GM10266 (cell line): ENCODE results near the gene SPAG7.

Experiments
- DNase-seq: peaks from one replicate; pipeline ENCODE4 v3.0.0; 2012; ENCODE audit errors: extremely low spot score
- CTCF ChIP-seq: IDR thresholded peaks from 2 replicates; pipeline ENCODE4 v1.5.1; 2012; ENCODE audit warnings: mild to moderate bottlenecking, low read depth; ENCODE audit not compliant: control insufficient read depth, insufficient read depth; ENCODE audit errors: missing control alignments

The SPAG7 gene

GRCh38 chr17:4945944-4946280 lies 21.7 kb downstream of the SPAG7 start:
- no peak for DNase-seq

DNA sequence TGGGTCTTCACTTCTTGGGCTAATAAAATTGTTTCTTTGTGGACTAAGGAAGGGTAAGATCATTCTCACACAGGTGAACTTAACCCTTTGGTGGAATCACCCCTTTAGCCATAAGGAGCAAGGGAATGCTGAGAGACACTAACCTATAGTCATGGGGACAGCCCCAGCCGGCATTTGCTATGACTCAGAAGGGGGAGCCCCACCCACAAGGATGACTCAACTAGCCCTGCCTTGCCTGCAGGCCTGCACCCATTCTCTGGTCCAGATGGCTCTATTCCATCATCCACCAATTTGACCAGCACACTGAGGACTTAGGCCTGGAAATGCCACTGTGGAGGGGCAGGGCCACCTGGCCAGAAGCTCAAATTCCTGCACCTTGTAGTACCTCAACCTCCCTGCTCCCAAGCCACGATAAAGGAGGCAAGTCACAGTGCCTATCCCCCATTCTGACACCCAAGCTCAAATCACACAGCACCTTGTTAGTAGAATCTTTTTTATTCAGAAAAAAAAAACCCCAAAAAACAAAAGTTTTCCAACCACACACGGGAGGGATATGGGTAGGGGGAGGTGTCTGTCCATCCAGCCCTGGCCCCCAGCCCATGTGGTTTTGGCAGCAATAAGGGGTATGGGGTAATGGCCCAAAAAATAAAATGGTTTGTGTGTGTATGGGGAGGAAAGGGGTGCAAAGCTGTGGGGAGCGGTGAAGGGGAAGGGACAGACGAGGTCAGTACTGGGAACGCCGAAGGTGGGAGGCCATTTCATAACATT lies 22.3 kb downstream of the SPAG7 start:
- no peak for TF ChIP-seq CTCF
- peak; percentile 83 for DNase-seq

More at GRCh38 chr17:4945944-4946280, 21.7 kb downstream of the SPAG7 start:
- no peak for TF ChIP-seq CTCF

- no peak for DNase-seq
- no peak for TF ChIP-seq CTCF
These were observed 23.0 kb downstream of the SPAG7 start for GRCh38 chr17:4944554-4945175.

GRCh38 chr17:4944163-4944553 lies 23.5 kb downstream of the SPAG7 start:
- DNase-seq = no peak

GRCh38 chr17:4942760-4943508 lies 24.7 kb downstream of the SPAG7 start:
- TF ChIP-seq CTCF = no peak
- DNase-seq = no peak

More at GRCh38 chr17:4944163-4944553, 23.5 kb downstream of the SPAG7 start:
- TF ChIP-seq CTCF = no peak

DNA sequence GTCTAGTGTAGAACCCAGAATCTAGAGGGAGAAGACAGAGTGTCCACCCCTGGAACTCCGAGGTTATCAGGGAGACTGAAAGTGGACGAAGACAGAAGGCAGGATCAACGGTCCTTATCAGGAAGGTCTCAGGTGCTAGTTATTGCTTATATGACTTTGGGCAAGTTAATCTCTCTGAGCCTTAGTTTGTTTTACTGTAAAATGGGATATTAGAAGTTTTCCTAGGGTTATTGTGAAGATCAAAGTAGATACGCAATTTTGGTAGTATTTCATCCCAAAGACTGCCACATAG lies 26.4 kb downstream of the SPAG7 start:
- no peak for DNase-seq
- TF ChIP-seq CTCF = no peak
